SIG-M5 treated with dmso at 0.1 percent for 504 hours (cell line): ENCODE data around the gene NCK2.

Experiments used
- DNase-seq: peaks from one replicate; lab custom pipeline; 2025; ENCODE audit not compliant: unreplicated experiment; lab: John Stamatoyannopoulos, UW

The NCK2 gene

GRCh38 chr2:105866216-105867185 is 121.8 kb downstream of the NCK2 start:
- no peak for DNase-seq

- DNase-seq: no peak
Observed at GRCh38 chr2:105867587-105867986, 122.9 kb downstream of the NCK2 start.

DNA sequence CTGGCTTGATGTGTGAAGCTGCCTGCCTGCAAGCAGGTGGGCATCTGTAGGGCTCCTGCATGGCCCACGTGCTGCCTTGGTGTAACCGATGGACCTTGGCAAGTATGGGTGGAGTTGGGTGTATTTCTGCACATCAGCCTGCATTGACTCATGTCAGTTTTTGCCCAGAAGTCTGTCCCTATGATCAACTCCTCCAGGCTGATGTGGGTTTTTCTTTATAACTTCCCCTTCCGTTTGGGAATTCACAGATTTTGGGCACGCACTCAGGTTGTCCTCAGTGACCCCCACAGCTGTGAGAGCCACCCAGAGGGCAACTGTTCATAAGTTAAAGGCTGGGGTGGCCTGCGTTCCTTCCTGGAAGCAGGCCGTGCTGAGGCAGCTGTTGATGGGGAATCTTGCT is 123.3 kb downstream of the NCK2 start:
- DNase-seq: no peak

GRCh38 chr2:105869341-105869740 is 124.6 kb downstream of the NCK2 start:
- no peak for DNase-seq

- DNase-seq: no peak
Observed at GRCh38 chr2:105870062-105870461, 125.3 kb downstream of the NCK2 start.

- no peak for DNase-seq
Observed at GRCh38 chr2:105870858-105871257, 126.1 kb downstream of the NCK2 start.

- DNase-seq: no peak
Observed at GRCh38 chr2:105872142-105872728, 127.5 kb downstream of the NCK2 start.

DNA sequence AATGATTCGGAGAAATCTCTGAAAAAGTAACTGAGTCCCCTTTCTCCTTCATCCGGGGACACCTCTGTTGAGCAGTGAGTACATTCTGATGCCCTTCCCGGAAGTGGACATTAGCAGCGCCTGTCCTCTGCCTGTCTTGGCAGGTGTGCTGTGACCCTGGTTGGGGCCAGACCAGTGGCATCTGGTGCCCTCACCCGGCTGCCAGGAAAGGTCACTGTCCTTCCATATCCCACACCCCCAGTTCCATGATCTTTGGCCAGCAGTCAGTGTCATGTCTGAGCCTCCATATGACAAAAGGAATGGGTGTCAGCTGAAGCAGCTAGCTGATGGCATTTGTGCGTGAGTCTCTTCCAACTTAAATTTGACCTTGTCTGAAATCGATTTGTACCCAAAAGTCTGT is 128.1 kb downstream of the NCK2 start:
- DNase-seq: no peak

DNA sequence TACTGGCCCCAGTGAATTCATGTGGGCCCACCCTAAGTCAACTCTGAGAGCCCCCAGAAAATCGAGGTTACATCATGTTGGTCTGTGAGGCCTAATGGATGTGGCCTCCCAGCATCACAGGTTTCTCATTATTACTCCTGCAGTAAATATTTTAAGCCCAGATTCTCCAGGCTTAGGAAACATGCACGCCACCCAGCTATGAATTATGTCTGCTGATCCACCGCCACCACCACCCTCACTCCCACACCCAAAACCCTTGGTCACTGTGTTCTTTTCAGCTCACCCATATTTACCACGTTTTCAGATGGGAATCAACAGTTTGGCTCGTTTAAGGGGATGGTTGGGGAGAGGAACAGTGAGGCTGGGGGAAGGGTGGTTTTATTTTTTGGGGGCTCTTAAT is 128.6 kb downstream of the NCK2 start:
- no peak for DNase-seq

DNA sequence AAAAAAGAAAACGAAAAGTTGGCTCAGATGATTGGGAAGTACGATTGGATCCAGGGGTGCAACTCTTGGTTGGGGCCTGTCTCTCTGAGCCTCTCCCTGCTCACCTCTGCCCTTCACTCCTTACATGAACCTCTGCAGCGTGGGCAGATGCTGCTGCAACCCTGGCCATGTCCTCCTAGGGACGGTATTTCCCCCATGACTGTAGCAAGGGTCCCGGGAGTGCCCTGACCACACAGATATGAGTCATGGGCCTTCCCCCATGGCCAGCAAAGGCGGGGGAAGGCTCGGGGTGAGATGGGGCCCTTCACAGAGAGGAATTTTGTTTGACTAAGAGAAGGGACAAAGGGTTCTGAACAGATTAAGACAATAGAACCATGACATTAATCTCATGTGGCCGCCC is 129.0 kb downstream of the NCK2 start:
- no peak for DNase-seq

- DNase-seq: no peak
Observed at GRCh38 chr2:105874466-105874865, 129.8 kb downstream of the NCK2 start.

- DNase-seq: no peak
Observed at GRCh38 chr2:105875241-105875640, 130.5 kb downstream of the NCK2 start.

DNA sequence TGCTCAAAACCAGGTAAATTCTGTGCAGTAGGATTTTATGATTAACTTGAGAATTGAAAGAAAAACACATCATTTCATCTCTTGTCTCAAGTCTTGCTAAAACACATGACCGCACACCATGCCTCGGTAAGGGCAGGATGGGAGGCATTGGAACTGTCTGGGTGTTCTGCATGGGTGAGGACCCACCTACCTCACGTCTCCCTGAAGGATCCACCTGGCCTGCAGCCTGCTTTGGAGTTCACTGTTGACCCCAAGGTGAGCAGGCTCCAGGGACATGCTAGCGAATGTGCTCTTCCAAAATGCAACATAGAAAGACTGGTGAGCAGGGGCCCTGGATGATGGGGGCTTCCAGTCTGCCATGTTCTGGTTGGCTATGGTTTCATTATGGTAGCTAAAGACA is 131.5 kb downstream of the NCK2 start:
- no peak for DNase-seq

- DNase-seq: no peak
Observed at GRCh38 chr2:105877945-105878344, 133.2 kb downstream of the NCK2 start.

GRCh38 chr2:105879106-105879802 is 134.5 kb downstream of the NCK2 start:
- no peak for DNase-seq

DNA sequence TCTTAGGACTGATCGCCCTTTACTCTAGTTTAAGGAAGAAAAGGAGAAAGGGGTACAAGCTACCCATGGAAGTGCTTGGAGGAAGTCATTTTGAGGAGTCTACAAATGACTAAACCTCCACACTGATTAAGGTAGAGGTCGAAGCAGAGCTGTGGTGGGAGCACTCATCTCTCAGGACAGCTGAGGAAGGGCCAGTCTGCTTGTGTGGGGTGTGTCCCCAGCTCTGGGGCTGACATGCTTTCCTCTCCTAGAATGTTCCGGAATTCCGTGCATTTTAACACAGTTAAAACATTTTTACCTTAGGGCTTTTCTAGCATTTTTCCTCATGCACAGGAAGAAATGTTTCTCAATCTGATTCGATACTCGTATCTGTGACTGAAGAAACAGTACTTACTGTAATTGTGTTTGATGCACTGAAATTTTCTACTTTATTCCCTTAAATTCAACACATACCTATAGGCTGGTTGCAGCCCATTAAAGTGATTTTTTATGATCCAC is 135.1 kb downstream of the NCK2 start:
- DNase-seq: no peak

DNA sequence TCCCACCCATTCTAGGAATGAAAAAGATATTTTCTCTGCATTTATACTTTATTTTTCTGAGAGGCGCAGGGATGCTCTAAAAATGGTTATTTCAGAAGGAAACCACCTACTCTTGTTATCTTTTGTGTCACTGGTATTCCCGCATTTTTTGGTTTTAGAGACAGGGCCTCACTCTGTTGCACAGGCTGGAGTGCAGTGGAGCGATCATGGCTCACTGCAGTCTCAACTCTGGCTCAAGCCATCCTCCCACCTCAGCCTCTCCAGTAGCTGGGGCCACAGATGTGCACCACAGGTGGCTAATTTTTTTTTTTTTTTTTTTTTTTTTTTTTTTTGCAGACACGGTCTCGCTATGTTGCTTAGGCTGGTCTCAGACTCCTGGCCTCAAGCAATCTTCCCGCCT is 135.9 kb downstream of the NCK2 start:
- no peak for DNase-seq

GRCh38 chr2:105881286-105882136 is 136.8 kb downstream of the NCK2 start:
- DNase-seq: no peak

DNA sequence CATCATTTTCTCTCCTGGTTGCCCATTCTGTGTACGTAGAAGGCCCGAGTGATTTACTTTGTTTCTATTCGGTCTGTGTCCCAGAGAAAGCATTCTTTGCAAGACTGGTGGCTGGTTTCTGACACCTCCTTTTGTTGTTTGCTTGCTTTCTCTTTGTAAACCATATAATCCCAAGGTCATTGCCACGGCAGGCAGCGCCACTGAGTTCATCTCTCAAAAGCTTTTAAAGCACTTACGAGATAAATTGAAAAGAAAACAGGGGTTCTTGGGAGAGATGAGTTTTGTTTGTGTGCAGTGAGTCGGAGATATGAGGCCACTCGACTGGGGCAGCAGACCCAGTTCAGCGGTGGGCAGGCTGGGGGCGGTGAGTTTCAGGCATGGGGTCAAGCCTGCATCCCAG is 137.6 kb downstream of the NCK2 start:
- no peak for DNase-seq

GRCh38 chr2:105882920-105883435 is 138.3 kb downstream of the NCK2 start:
- no peak for DNase-seq
